Stomach smooth muscle (tissue), 2 donors: ENCODE data around the gene TPBG.
"Not testable (repeated sequence)": the region's sequence is repeated elsewhere in the genome, so short reads cannot be mapped to it uniquely, and the experiment has no call there.

Experiments
- H3K27ac ChIP-seq: one replicate; pipeline ENCODE4 v1.7.0; 2013; ENCODE audit warnings: mild to moderate bottlenecking, low read length, inconsistent platforms
- H3K27me3 ChIP-seq, 2 donors: one replicate each; pipeline ENCODE4 v1.7.0; 2013; ENCODE audit warnings: low read length in 2 of 2; ENCODE audit not compliant: insufficient read depth in 2 of 2, control insufficient read depth in 1 of 2
- H3K36me3 ChIP-seq, 2 donors: one replicate each; pipeline ENCODE4 v1.7.0; 2013; ENCODE audit warnings: low read length in 2 of 2; ENCODE audit not compliant: control insufficient read depth in 2 of 2, insufficient read depth in 2 of 2
- H3K4me1 ChIP-seq: one replicate; pipeline ENCODE4 v1.7.0; 2013; ENCODE audit warnings: low read length; ENCODE audit not compliant: control insufficient read depth, insufficient read depth
- H3K4me3 ChIP-seq, 2 donors: one replicate each; pipeline ENCODE4 v1.7.0; 2013; ENCODE audit warnings: low read length in 2 of 2
- H3K9ac ChIP-seq, 2 donors: one replicate each; pipeline ENCODE4 v1.7.0; 2013; ENCODE audit warnings: low read length in 2 of 2, mild to moderate bottlenecking in 1 of 2
- H3K9me3 ChIP-seq, 2 donors: one replicate each; pipeline ENCODE4 v1.7.0; 2013; ENCODE audit warnings: low read length in 2 of 2; ENCODE audit not compliant: control insufficient read depth in 2 of 2
- donor health status: healthy.
- donor health status: Pancreatic carcinoma.

Gene TPBG

GRCh38 chr6:82376636-82377035 lies 13.0 kb downstream of the TPBG start:
- H3K4me3 ChIP-seq: no peak overlapping the region
- no peaks in the 10 kb centered on the region for H3K4me1 ChIP-seq
- H3K36me3 ChIP-seq: no peaks in the 10 kb centered on the region
- no peaks in the 10 kb centered on the region for H3K27me3 ChIP-seq
- H3K9ac ChIP-seq: no peak overlapping the region
- no peaks in the 10 kb centered on the region for H3K9me3 ChIP-seq
- no peak overlapping the region for H3K27ac ChIP-seq

- Histone ChIP-seq H3K36me3 (no peaks in the 10 kb centered on the region), H3K4me1 (no peaks in the 10 kb centered on the region), H3K9ac (no peak overlapping the region), H3K4me3 (no peak overlapping the region), H3K27me3 (no peaks in the 10 kb centered on the region), H3K9me3 (no peaks in the 10 kb centered on the region), H3K27ac (no peak overlapping the region)
These were observed 17.1 kb downstream of the TPBG start for GRCh38 chr6:82380566-82381185.

GRCh38 chr6:82381278-82381677 lies 17.7 kb downstream of the TPBG start:
- no peaks in the 10 kb centered on the region for H3K27me3 ChIP-seq
- no peaks in the 10 kb centered on the region for H3K36me3 ChIP-seq
- H3K9ac ChIP-seq: no peak overlapping the region
- no peaks in the 10 kb centered on the region for H3K4me1 ChIP-seq
- H3K27ac ChIP-seq: no peak overlapping the region
- H3K9me3 ChIP-seq: no peaks in the 10 kb centered on the region
- no peak overlapping the region for H3K4me3 ChIP-seq

- no peak overlapping the region for H3K27ac ChIP-seq
- H3K27me3 ChIP-seq: no peaks in the 10 kb centered on the region
- no peaks in the 10 kb centered on the region for H3K4me1 ChIP-seq
- H3K9me3 ChIP-seq: no peaks in the 10 kb centered on the region
- no peak overlapping the region for H3K4me3 ChIP-seq
- no peak overlapping the region for H3K9ac ChIP-seq
- no peaks in the 10 kb centered on the region for H3K36me3 ChIP-seq
These were observed 21.5 kb downstream of the TPBG start for GRCh38 chr6:82385102-82385501.

GRCh38 chr6:82385546-82385945 lies 21.9 kb downstream of the TPBG start:
- Histone ChIP-seq H3K9me3 (no peaks in the 10 kb centered on the region), H3K27me3 (no peaks in the 10 kb centered on the region), H3K9ac (no peak overlapping the region), H3K36me3 (no peaks in the 10 kb centered on the region), H3K4me3 (no peak overlapping the region), H3K27ac (no peak overlapping the region), H3K4me1 (no peaks in the 10 kb centered on the region)

- no peaks in the 10 kb centered on the region for H3K27me3 ChIP-seq
- H3K36me3 ChIP-seq: no peaks in the 10 kb centered on the region
- no peak overlapping the region for H3K27ac ChIP-seq
- no peak overlapping the region for H3K4me3 ChIP-seq
- no peaks in the 10 kb centered on the region for H3K9me3 ChIP-seq
- no peaks in the 10 kb centered on the region for H3K4me1 ChIP-seq
- no peak overlapping the region for H3K9ac ChIP-seq
These were observed 22.3 kb downstream of the TPBG start for GRCh38 chr6:82385961-82386360.

- H3K4me1 ChIP-seq, H3K36me3 ChIP-seq, H3K9me3 ChIP-seq, H3K4me3 ChIP-seq, H3K9ac ChIP-seq, H3K27me3 ChIP-seq, H3K27ac ChIP-seq: not testable (repeated sequence)
These were observed 31.2 kb downstream of the TPBG start for GRCh38 chr6:82394770-82395169.

GRCh38 chr6:82396964-82397751 lies 33.5 kb downstream of the TPBG start:
- H3K9me3 ChIP-seq: no peaks in the 10 kb centered on the region
- H3K27me3 ChIP-seq: no peaks in the 10 kb centered on the region
- H3K27ac ChIP-seq: no peak overlapping the region
- no peak overlapping the region for H3K9ac ChIP-seq
- H3K36me3 ChIP-seq: no peaks in the 10 kb centered on the region
- no peaks in the 10 kb centered on the region for H3K4me1 ChIP-seq
- H3K4me3 ChIP-seq: no peak overlapping the region

- no peaks in the 10 kb centered on the region for H3K36me3 ChIP-seq
- no peak overlapping the region for H3K4me3 ChIP-seq
These were observed 34.5 kb downstream of the TPBG start for GRCh38 chr6:82397962-82398692.

GRCh38 chr6:82408952-82409431 lies 45.4 kb downstream of the TPBG start:
- H3K4me3 ChIP-seq: no peak overlapping the region
- H3K9ac ChIP-seq: no peak overlapping the region
- H3K36me3 ChIP-seq: no peaks in the 10 kb centered on the region
- no peaks in the 10 kb centered on the region for H3K9me3 ChIP-seq
- no peak overlapping the region for H3K27ac ChIP-seq
- no peaks in the 10 kb centered on the region for H3K27me3 ChIP-seq
- no peaks in the 10 kb centered on the region for H3K4me1 ChIP-seq

More at GRCh38 chr6:82397962-82398692, 34.5 kb downstream of the TPBG start:
- Histone ChIP-seq H3K9me3 (no peaks in the 10 kb centered on the region), H3K4me1 (no peaks in the 10 kb centered on the region), H3K9ac (no peak overlapping the region), H3K27ac (no peak overlapping the region), H3K27me3 (no peaks in the 10 kb centered on the region)
